Liver (tissue), 9 donors: ENCODE data around the gene DSTN. TPM values are rescaled to one million over a fixed set of nuclear protein-coding genes. Genes with fewer than 3 reads are reported as not detected.

Experiments used
- DNase-seq: peaks from one replicate; pipeline ENCODE4 v3.0.0-alpha.2; 2017; ENCODE audit warnings: low spot score
- H3K27ac ChIP-seq, 2 donors: one replicate each; pipeline ENCODE4 v1.7.0; 2013; ENCODE audit warnings: inconsistent platforms in 2 of 2, low read length in 2 of 2, control low read depth in 1 of 2, low read depth in 1 of 2, mild to moderate bottlenecking in 1 of 2
- H3K27me3 ChIP-seq, 4 donors: one replicate each; pipeline versions ENCODE4 v1.6.1 to v1.7.0; 2013; ENCODE audit warnings: low read length in 3 of 4, inconsistent platforms in 1 of 4, mild to moderate bottlenecking in 1 of 4, moderate library complexity in 1 of 4; ENCODE audit not compliant: control insufficient read depth in 4 of 4, insufficient read depth in 4 of 4
- H3K36me3 ChIP-seq, 4 donors: one replicate each; pipeline versions ENCODE4 v1.6.1 to v1.7.0; 2013; ENCODE audit warnings: low read length in 3 of 4, mild to moderate bottlenecking in 3 of 4, low read depth in 1 of 4, moderate library complexity in 1 of 4; ENCODE audit not compliant: control insufficient read depth in 4 of 4, insufficient read depth in 3 of 4
- H3K4me1 ChIP-seq, 4 donors: one replicate each; pipeline versions ENCODE4 v1.6.1 to v1.7.0; 2013; ENCODE audit warnings: low read length in 3 of 4, mild to moderate bottlenecking in 3 of 4, moderate library complexity in 1 of 4; ENCODE audit not compliant: control insufficient read depth in 4 of 4, insufficient read depth in 4 of 4
- H3K4me3 ChIP-seq, 3 donors: one replicate each; pipeline versions ENCODE4 v1.6.1 to v1.7.0; 2013; ENCODE audit warnings: low read length in 3 of 3, control low read depth in 1 of 3, low read depth in 1 of 3, mild to moderate bottlenecking in 1 of 3
- H3K9ac ChIP-seq, 2 donors: one replicate each; pipeline ENCODE4 v1.7.0; 2013; ENCODE audit warnings: low read length in 2 of 2, mild to moderate bottlenecking in 2 of 2, moderate library complexity in 2 of 2, control low read depth in 1 of 2, low read depth in 1 of 2
- H3K9me3 ChIP-seq, 4 donors: one replicate each; pipeline versions ENCODE4 v1.6.1 to v1.7.0; 2013; ENCODE audit warnings: low read length in 3 of 4; ENCODE audit not compliant: control insufficient read depth in 4 of 4
- EGR1 ChIP-seq, 2 donors: IDR thresholded peaks; 2 replicates each; pipeline ENCODE4 v1.6.1; 2016 to 2018; ENCODE audit warnings: antibody characterized with exemption in 2 of 2, low read depth in 2 of 2
- FOXA1 ChIP-seq: IDR thresholded peaks from 2 replicates; pipeline ENCODE4 v1.6.1; 2016; ENCODE audit warnings: antibody characterized with exemption
- FOXA2 ChIP-seq: IDR thresholded peaks from 2 replicates; pipeline ENCODE4 v1.6.1; 2016; ENCODE audit warnings: antibody characterized with exemption
- GABPA ChIP-seq, 2 donors: IDR thresholded peaks in 1 of 2; conservative IDR thresholded peaks in 1 of 2; 2 replicates each; pipeline ENCODE4 v1.6.1; 2016; ENCODE audit warnings: antibody characterized with exemption in 2 of 2, mild to moderate bottlenecking in 1 of 2, moderate library complexity in 1 of 2
- HNF4A ChIP-seq, 2 donors: conservative IDR thresholded peaks; 2 replicates each; pipeline ENCODE4 v1.6.1; 2016; ENCODE audit warnings: antibody characterized with exemption in 2 of 2, mild to moderate bottlenecking in 2 of 2
- HNF4G ChIP-seq: IDR thresholded peaks from 2 replicates; pipeline ENCODE4 v1.6.1; 2016; ENCODE audit warnings: antibody characterized with exemption
- JUND ChIP-seq, 2 donors: IDR thresholded peaks; 2 replicates each; pipeline ENCODE4 v1.6.1; 2016; ENCODE audit warnings: antibody characterized with exemption in 2 of 2
- NR2F2 ChIP-seq: IDR thresholded peaks from 2 replicates; pipeline ENCODE4 v1.6.1; 2016; ENCODE audit warnings: antibody characterized with exemption
- RAD21 ChIP-seq, 2 donors: IDR thresholded peaks; 2 replicates each; pipeline ENCODE4 v1.6.1; 2016; ENCODE audit warnings: antibody characterized with exemption in 2 of 2, mild to moderate bottlenecking in 2 of 2
- RXRA ChIP-seq, 2 donors: IDR thresholded peaks; 2 replicates each; pipeline ENCODE4 v1.6.1; 2017 to 2018; ENCODE audit warnings: antibody characterized with exemption in 2 of 2, mild to moderate bottlenecking in 1 of 2
- SP1 ChIP-seq: IDR thresholded peaks from 2 replicates; pipeline ENCODE4 v1.6.1; 2018; ENCODE audit warnings: antibody characterized with exemption, mild to moderate bottlenecking
- TAF1 ChIP-seq: conservative IDR thresholded peaks from 2 replicates; pipeline ENCODE4 v1.6.1; 2016; ENCODE audit warnings: antibody characterized with exemption, mild to moderate bottlenecking
- YY1 ChIP-seq: IDR thresholded peaks from 2 replicates; pipeline ENCODE4 v1.6.1; 2016; ENCODE audit warnings: antibody characterized with exemption, mild to moderate bottlenecking
- WGBS: extraction: QIAGEN DNeasy Blood & Tissue Kit; methylation state at CpG from one replicate; pipeline ENCODE4 v1.1.7; 2013; 5-methylcytosine and 5-hydroxymethylcytosine counted together
- polyA plus RNA-seq, 2 donors: library from polyadenylated mRNA; stranded (reverse) in 1 of 2; unstranded in 1 of 2; fragments of 200-250 nt in 1 of 2; fragments of >200 nt in 1 of 2; fragmentation: Nextera tagmentation in 1 of 2; extraction: Ambion mirVana in 1 of 2; gene quantifications; one replicate each; pipeline versions ENCODE4 v1.2.1 to v1.2.3, GENCODE V29; 2013 to 2015
- total RNA-seq, 2 donors: library from RNA; depleted of rRNA; stranded (reverse); fragments of >200 nt; gene quantifications; one replicate each; pipeline ENCODE4 v1.2.3, GENCODE V29; 2014
- TF ChIP-seq, protein P1 (sequence below): IDR thresholded peaks from 2 replicates; pipeline ENCODE4 v1.6.1; 2016; ENCODE audit warnings: antibody characterized with exemption
- TF ChIP-seq, protein P2 (sequence below): IDR thresholded peaks from 2 replicates; pipeline ENCODE4 v1.6.1; 2016; ENCODE audit warnings: antibody characterized with exemption
- TF ChIP-seq, protein P3 (sequence below): fragments of 150-350 bp; IDR thresholded peaks from 2 replicates; pipeline ENCODE4 v1.5.1; 2017; ENCODE audit warnings: improper control_type of control experiment, low read depth, low read length; ENCODE audit not compliant: missing input control
- TF ChIP-seq, protein P4 (sequence below): IDR thresholded peaks from 2 replicates; pipeline ENCODE4 v1.6.1; 2016; ENCODE audit warnings: antibody characterized with exemption, mild to moderate bottlenecking
- TF ChIP-seq, protein P5 (sequence below): IDR thresholded peaks from 2 replicates; pipeline ENCODE4 v1.6.1; 2016; ENCODE audit warnings: antibody characterized with exemption
- donor health status: healthy.
- donor health status: healthy.
- donor health status: healthy.
- donor health status: healthy.
- donor health status: healthy.

DSTN gene
- total and polyA plus RNA-seq, 4 donors = 39.9 to 137 (median 108) TPM

DNA sequence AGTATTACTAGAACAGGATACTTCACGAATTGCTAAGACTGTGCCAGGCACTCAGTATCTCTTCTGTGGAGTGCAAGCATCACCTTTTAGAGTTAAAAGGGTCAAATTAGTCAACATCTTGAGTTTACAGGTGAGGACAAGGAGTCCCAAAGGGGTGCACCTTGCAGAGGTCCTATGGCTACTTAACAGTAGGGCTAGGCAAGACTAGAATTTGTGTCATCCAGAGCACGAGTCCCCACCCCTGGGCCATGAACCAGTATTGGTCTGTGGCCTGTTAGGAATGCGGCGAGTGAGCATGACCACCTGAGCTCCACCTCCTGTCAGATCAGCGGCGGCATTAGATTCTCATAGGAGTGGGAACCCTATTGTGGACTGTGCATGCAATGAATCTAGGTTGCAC, 10.5 kb upstream of the DSTN start:
- Histone ChIP-seq H3K27ac (peak overlapping the region in 1 of 2 donors; percentile 2), H3K9ac (no peak overlapping the region), H3K4me1 (peaks cover 0 to 11% (median 5%) of the 10 kb centered on the region in 4 donors), H3K36me3 (no peaks in the 10 kb centered on the region), H3K4me3 (no peak overlapping the region), H3K9me3 (no peaks in the 10 kb centered on the region), H3K27me3 (no peaks in the 10 kb centered on the region)
- TF ChIP-seq HNF4G = no peak
- no peak for TF ChIP-seq NR2F2
- TF ChIP-seq, protein P1, sequence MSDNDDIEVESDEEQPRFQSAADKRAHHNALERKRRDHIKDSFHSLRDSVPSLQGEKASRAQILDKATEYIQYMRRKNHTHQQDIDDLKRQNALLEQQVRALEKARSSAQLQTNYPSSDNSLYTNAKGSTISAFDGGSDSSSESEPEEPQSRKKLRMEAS = no peak
- TF ChIP-seq FOXA1 = no peak
- TF ChIP-seq TAF1 = no peak
- TF ChIP-seq JUND (IDR thresholded peaks at IDR 0.05) = no peak
- TF ChIP-seq YY1 = no peak
- TF ChIP-seq, protein P2, sequence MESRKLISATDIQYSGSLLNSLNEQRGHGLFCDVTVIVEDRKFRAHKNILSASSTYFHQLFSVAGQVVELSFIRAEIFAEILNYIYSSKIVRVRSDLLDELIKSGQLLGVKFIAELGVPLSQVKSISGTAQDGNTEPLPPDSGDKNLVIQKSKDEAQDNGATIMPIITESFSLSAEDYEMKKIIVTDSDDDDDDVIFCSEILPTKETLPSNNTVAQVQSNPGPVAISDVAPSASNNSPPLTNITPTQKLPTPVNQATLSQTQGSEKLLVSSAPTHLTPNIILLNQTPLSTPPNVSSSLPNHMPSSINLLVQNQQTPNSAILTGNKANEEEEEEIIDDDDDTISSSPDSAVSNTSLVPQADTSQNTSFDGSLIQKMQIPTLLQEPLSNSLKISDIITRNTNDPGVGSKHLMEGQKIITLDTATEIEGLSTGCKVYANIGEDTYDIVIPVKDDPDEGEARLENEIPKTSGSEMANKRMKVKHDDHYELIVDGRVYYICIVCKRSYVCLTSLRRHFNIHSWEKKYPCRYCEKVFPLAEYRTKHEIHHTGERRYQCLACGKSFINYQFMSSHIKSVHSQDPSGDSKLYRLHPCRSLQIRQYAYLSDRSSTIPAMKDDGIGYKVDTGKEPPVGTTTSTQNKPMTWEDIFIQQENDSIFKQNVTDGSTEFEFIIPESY = no peak
- TF ChIP-seq, protein P3, sequence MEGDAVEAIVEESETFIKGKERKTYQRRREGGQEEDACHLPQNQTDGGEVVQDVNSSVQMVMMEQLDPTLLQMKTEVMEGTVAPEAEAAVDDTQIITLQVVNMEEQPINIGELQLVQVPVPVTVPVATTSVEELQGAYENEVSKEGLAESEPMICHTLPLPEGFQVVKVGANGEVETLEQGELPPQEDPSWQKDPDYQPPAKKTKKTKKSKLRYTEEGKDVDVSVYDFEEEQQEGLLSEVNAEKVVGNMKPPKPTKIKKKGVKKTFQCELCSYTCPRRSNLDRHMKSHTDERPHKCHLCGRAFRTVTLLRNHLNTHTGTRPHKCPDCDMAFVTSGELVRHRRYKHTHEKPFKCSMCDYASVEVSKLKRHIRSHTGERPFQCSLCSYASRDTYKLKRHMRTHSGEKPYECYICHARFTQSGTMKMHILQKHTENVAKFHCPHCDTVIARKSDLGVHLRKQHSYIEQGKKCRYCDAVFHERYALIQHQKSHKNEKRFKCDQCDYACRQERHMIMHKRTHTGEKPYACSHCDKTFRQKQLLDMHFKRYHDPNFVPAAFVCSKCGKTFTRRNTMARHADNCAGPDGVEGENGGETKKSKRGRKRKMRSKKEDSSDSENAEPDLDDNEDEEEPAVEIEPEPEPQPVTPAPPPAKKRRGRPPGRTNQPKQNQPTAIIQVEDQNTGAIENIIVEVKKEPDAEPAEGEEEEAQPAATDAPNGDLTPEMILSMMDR = no peak
- TF ChIP-seq GABPA (IDR thresholded peaks at IDR 0.05 in 1 of 2, conservative IDR thresholded peaks at IDR 0.05 in 1 of 2) = no peak
- TF ChIP-seq FOXA2 = no peak
- no peak for TF ChIP-seq EGR1 (IDR thresholded peaks at IDR 0.05; ENCODE audit: low read depth in 2 of 2)
- TF ChIP-seq, protein P4, sequence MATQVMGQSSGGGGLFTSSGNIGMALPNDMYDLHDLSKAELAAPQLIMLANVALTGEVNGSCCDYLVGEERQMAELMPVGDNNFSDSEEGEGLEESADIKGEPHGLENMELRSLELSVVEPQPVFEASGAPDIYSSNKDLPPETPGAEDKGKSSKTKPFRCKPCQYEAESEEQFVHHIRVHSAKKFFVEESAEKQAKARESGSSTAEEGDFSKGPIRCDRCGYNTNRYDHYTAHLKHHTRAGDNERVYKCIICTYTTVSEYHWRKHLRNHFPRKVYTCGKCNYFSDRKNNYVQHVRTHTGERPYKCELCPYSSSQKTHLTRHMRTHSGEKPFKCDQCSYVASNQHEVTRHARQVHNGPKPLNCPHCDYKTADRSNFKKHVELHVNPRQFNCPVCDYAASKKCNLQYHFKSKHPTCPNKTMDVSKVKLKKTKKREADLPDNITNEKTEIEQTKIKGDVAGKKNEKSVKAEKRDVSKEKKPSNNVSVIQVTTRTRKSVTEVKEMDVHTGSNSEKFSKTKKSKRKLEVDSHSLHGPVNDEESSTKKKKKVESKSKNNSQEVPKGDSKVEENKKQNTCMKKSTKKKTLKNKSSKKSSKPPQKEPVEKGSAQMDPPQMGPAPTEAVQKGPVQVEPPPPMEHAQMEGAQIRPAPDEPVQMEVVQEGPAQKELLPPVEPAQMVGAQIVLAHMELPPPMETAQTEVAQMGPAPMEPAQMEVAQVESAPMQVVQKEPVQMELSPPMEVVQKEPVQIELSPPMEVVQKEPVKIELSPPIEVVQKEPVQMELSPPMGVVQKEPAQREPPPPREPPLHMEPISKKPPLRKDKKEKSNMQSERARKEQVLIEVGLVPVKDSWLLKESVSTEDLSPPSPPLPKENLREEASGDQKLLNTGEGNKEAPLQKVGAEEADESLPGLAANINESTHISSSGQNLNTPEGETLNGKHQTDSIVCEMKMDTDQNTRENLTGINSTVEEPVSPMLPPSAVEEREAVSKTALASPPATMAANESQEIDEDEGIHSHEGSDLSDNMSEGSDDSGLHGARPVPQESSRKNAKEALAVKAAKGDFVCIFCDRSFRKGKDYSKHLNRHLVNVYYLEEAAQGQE = no peak
- TF ChIP-seq, protein P5, sequence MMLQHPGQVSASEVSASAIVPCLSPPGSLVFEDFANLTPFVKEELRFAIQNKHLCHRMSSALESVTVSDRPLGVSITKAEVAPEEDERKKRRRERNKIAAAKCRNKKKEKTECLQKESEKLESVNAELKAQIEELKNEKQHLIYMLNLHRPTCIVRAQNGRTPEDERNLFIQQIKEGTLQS = no peak
- TF ChIP-seq RXRA (IDR thresholded peaks at IDR 0.05) = no peak
- no peak for TF ChIP-seq HNF4A (conservative IDR thresholded peaks at IDR 0.05)
- no peak for TF ChIP-seq RAD21 (IDR thresholded peaks at IDR 0.05)
- TF ChIP-seq SP1 = no peak
- WGBS = 95% methylated on average over 6 of the region's 6 CpGs
- DNase-seq = no peak
